GM12878 (cell line): Measurements from ENCODE around the gene BRDT. TPM values are rescaled to one million over a fixed set of nuclear protein-coding genes. Genes with fewer than 3 reads are reported as not detected.

Source experiments
- ATAC-seq: fragments of 200-7000 bp; cut with Tn5 transposase; 3 replicates; pipeline ENCODE4 v1.9.1; 2020; ENCODE audit warnings: mild to moderate bottlenecking, moderate library complexity
- BruUV-seq: library from RNA; stranded (reverse); fragments of 400-500 nt; replicated peaks from 2 replicates; lab custom pipeline; 2021; lab: Mats Ljungman, UMichigan
- CTCF ChIA-PET: fragments of 300-600 bp; sonication (Branson Sonifier 250); formaldehyde crosslinking; extraction: SDS; loops from one replicate; lab custom pipeline; 2021; ENCODE audit warnings: inconsistent platforms; lab: Yijun Ruan, JAX
- POLR2A ChIA-PET: fragments of 350-600 bp; formaldehyde crosslinking; extraction: SDS; loops from one replicate; lab custom pipeline; 2021; ENCODE audit warnings: inconsistent platforms; lab: Charles Lee
- RAD21 ChIA-PET: fragments of 300-600 bp; sonication (Branson Sonifier 250); formaldehyde crosslinking; loops from one replicate; lab custom pipeline; 2023; ENCODE audit warnings: antibody characterized with exemption; ENCODE audit not compliant: unreplicated experiment; lab: Charles Lee
- SMC1A ChIA-PET: fragments of 300-600 bp; sonication (Branson Sonifier 250); formaldehyde crosslinking; loops from one replicate; lab custom pipeline; 2023; ENCODE audit not compliant: unreplicated experiment, uncharacterized antibody; lab: Charles Lee
- DNase-seq: peaks from one replicate; pipeline ENCODE4 v3.0.0-alpha.2; 2011; ENCODE audit warnings: low read depth, low spot score
- FAIRE-seq: peaks from 3 replicates; lab custom pipeline; 2011; peaks lifted over from hg19 to GRCh38; lab: Jason Lieb, UNC
- H2AFZ ChIP-seq: 2 replicates; pipeline ENCODE4 v1.6.0; 2011; ENCODE audit warnings: low read depth, low read length, control low read depth; ENCODE audit not compliant: control insufficient read depth
- H3K27ac ChIP-seq: 2 replicates; pipeline ENCODE4 v1.5.1; 2011; ENCODE audit warnings: control low read depth; ENCODE audit not compliant: control insufficient read depth, insufficient read depth
- H3K27me3 ChIP-seq, 2 experiments: replicated peaks in 1 of 2; 2 replicates each; pipeline versions ENCODE4 v1.6.0 to v1.6.1; 2011; ENCODE audit warnings: low read length in 1 of 2; ENCODE audit not compliant: control insufficient read depth in 2 of 2, insufficient read depth in 2 of 2
- H3K36me3 ChIP-seq, 2 experiments: 2 replicates each; pipeline ENCODE4 v1.5.1; 2011; ENCODE audit warnings: low read length in 1 of 2; ENCODE audit not compliant: control insufficient read depth in 2 of 2, insufficient read depth in 2 of 2
- H3K4me1 ChIP-seq: 2 replicates; pipeline ENCODE4 v1.6.1; 2011; ENCODE audit warnings: mild to moderate bottlenecking, low read length, moderate library complexity, mixed read lengths; ENCODE audit not compliant: control insufficient read depth, insufficient read depth
- H3K4me2 ChIP-seq: 2 replicates; pipeline ENCODE4 v1.6.0; 2011; ENCODE audit warnings: control low read depth; ENCODE audit not compliant: control insufficient read depth, insufficient read depth
- H3K4me3 ChIP-seq: fragments of 200-600 bp; sonication (generic); 2 replicates; pipeline ENCODE4 v1.5.1; 2016
- H3K79me2 ChIP-seq: 2 replicates; pipeline ENCODE4 v1.6.0; 2011; ENCODE audit warnings: low read length; ENCODE audit not compliant: control insufficient read depth, insufficient read depth
- H3K9ac ChIP-seq: 2 replicates; pipeline ENCODE4 v1.8.0; 2011; ENCODE audit warnings: low read length, control low read depth, mixed read lengths; ENCODE audit not compliant: control insufficient read depth, insufficient read depth
- H3K9me3 ChIP-seq: replicated peaks from 3 replicates; pipeline ENCODE4 v1.5.1; 2011; ENCODE audit warnings: mild to moderate bottlenecking, low read length; ENCODE audit not compliant: control insufficient read depth, insufficient read depth
- H4K20me1 ChIP-seq: 2 replicates; pipeline ENCODE4 v1.6.0; 2011; ENCODE audit not compliant: control insufficient read depth, insufficient read depth
- ETV6 ChIP-seq, 2 experiments: fragments of 450-650 bp in 1 of 2; IDR thresholded peaks in 1 of 2; conservative IDR thresholded peaks in 1 of 2; 2 replicates each; pipeline ENCODE4 v1.6.1; 2014; ENCODE audit warnings: antibody characterized with exemption in 1 of 2, borderline replicate concordance in 1 of 2, low read depth in 1 of 2, mild to moderate bottlenecking in 1 of 2, moderate library complexity in 1 of 2
- NFXL1 ChIP-seq: fragments of 450-650 bp; IDR thresholded peaks from 2 replicates; pipeline ENCODE4 v1.6.1; 2017; ENCODE audit warnings: antibody characterized with exemption, mild to moderate bottlenecking, borderline replicate concordance
- NRF1 ChIP-seq: conservative IDR thresholded peaks from 2 replicates; pipeline ENCODE4 v1.6.1; 2011; ENCODE audit warnings: mild to moderate bottlenecking, low read depth, low read length, improper control_type of control experiment
- POLR2A ChIP-seq: IDR thresholded peaks from 2 replicates; pipeline ENCODE4 v1.6.1; 2011; ENCODE audit warnings: low read depth, mild to moderate bottlenecking, low read length
- RUNX3 ChIP-seq: IDR thresholded peaks from 2 replicates; pipeline ENCODE4 v1.6.1; 2012; ENCODE audit warnings: low read length, inconsistent platforms
- SP1 ChIP-seq: IDR thresholded peaks from one replicate; pipeline ENCODE4 v1.6.1; 2011; ENCODE audit warnings: low read depth, low read length
- TCF7 ChIP-seq: IDR thresholded peaks from 2 replicates; pipeline ENCODE4 v1.6.1; 2014; ENCODE audit warnings: antibody characterized with exemption, borderline replicate concordance
- YY1 ChIP-seq: IDR thresholded peaks from 2 replicates; pipeline ENCODE4 v1.6.1; 2011; ENCODE audit warnings: low read depth, mild to moderate bottlenecking, low read length
- WGBS: methylation state at CpG from one replicate; pipeline ENCODE4 v1.1.6; 2016; ENCODE audit warnings: low lambda C conversion rate; ENCODE audit not compliant: insufficient replicate concordance, insufficient coverage; ENCODE audit errors: missing lambda C conversion rate; 5-methylcytosine and 5-hydroxymethylcytosine counted together
- in situ Hi-C: fragments of 300-500 bp; cut with MboI; formaldehyde crosslinking; loops from 9 replicates; pipeline ENCODE4 v1.14.3; 2018; ENCODE audit warnings: mixed read lengths
- intact Hi-C: fragments of 100-400 bp; cut with micrococcal nuclease; formaldehyde crosslinking; loops from one replicate; pipeline ENCODE4 v1.14.2; 2022; ENCODE audit not compliant: unreplicated experiment
- polyA plus RNA-seq, 11 experiments: library from polyadenylated mRNA; depleted of rRNA in 4 of 11; unstranded in 6 of 11; stranded (reverse) in 5 of 11; fragments of >200 nt; fragmentation: Nextera tagmentation in 4 of 11; fragmentation: Illumina TruSeq in 1 of 11; extraction: Ambion mirVana in 4 of 11; extraction: Trizol in 1 of 11; gene quantifications; 1 replicate in 1 of 11; 2 replicates in 10 of 11; pipeline versions ENCODE4 v1.2.1 to v1.2.3, GENCODE V29; 2011 to 2016; ENCODE audit warnings: inconsistent platforms in 2 of 11, missing spikeins in 2 of 11, low read depth in 1 of 11
- total RNA-seq, 4 experiments: library from RNA; depleted of rRNA in 3 of 4; stranded (reverse); fragments of >200 nt in 3 of 4; fragmentation: Illumina TruSeq in 1 of 4; extraction: Trizol in 1 of 4; gene quantifications; 2 replicates each; pipeline versions ENCODE4 v1.2.1 to v1.2.3, GENCODE V29; 2013 to 2021
- TF ChIP-seq, protein P1 (sequence below): IDR thresholded peaks from 2 replicates; pipeline ENCODE4 v1.6.1; 2012; ENCODE audit warnings: low read depth, low read length, improper control_type of control experiment

BRDT gene
- total and polyA plus RNA-seq, 10 of the 15 experiments (the other 5 are each of a cell fraction or from before 2014, with no cell fraction given): 0.02 to 0.11 TPM; not detected in 8

- intact Hi-C loops: loop anchor here (5.0 kb wide), 2 partner anchors 519 to 759 kb away; no protein-coding TSS in a partner anchor
- in situ Hi-C loops: loop anchor here (5.0 to 10.0 kb wide), 3 partner anchors 414 to 761 kb away; no protein-coding TSS in a partner anchor
- BruUV-seq: no TSS peak
- ChIA-PET SMC1A (interaction anchor here (1.4 to 2.2 kb wide), 2 partner anchors 412 to 414 kb away, joined by 8 to 9 read pairs; no protein-coding TSS in a partner anchor), POLR2A (interaction anchor here (0.6 kb wide), 1 partner anchor 1317 kb away, joined by 4 read pairs; no protein-coding TSS in a partner anchor), RAD21 (interaction anchor here (0.6 to 1.2 kb wide), 5 partner anchors 123 to 760 kb away, joined by 3 read pairs; no protein-coding TSS in a partner anchor), CTCF (interaction anchor here (0.7 to 5.1 kb wide), 6 partner anchors 406 to 642 kb away, joined by 3 to 55 read pairs (median 4); partner anchors contain the start of gene CDC7)
- H3K27ac ChIP-seq: no peak overlapping the region
- 50% methylated on average over 4 of the region's 4 CpGs for WGBS
- H3K9ac ChIP-seq: no peak overlapping the region
- no peak for ATAC-seq
- no peaks in the 10 kb centered on the region for H3K79me2 ChIP-seq
- TF ChIP-seq YY1: no peak
- no peak for TF ChIP-seq SP1
- TF ChIP-seq NRF1: no peak
- TF ChIP-seq RUNX3: no peak
- TF ChIP-seq, protein P1, sequence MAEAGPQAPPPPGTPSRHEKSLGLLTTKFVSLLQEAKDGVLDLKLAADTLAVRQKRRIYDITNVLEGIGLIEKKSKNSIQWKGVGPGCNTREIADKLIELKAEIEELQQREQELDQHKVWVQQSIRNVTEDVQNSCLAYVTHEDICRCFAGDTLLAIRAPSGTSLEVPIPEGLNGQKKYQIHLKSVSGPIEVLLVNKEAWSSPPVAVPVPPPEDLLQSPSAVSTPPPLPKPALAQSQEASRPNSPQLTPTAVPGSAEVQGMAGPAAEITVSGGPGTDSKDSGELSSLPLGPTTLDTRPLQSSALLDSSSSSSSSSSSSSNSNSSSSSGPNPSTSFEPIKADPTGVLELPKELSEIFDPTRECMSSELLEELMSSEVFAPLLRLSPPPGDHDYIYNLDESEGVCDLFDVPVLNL: no peak
- no peak for TF ChIP-seq POLR2A
- TF ChIP-seq ETV6 (conservative IDR thresholded peaks at IDR 0.05 in 1 of 2, IDR thresholded peaks at IDR 0.05 in 1 of 2; ENCODE audit: borderline replicate concordance in 1 of 2, low read depth in 1 of 2): no peak
- TF ChIP-seq TCF7: no peak
- no peak for TF ChIP-seq NFXL1
- no peaks in the 10 kb centered on the region for H3K27me3 ChIP-seq
- no peak for FAIRE-seq
- H3K4me2 ChIP-seq: no peak overlapping the region
- no peaks in the 10 kb centered on the region for H3K4me1 ChIP-seq
- no peak for DNase-seq
- H3K36me3 ChIP-seq: no peaks in the 10 kb centered on the region
- H3K4me3 ChIP-seq: no peak overlapping the region
- no peak overlapping the region for H2AFZ ChIP-seq
- no peaks in the 10 kb centered on the region for H3K9me3 ChIP-seq
- no peaks in the 10 kb centered on the region for H4K20me1 ChIP-seq
Observed at GRCh38 chr1:91925644-91926435, 23.4 kb upstream of the BRDT start.
